Duodenal mucosa (tissue), 2 donors: ENCODE measurements around the gene SPARCL1.

Experiments
- H3K27ac ChIP-seq: one replicate; pipeline ENCODE4 v1.7.0; 2013; ENCODE audit warnings: low read depth, low read length
- H3K27me3 ChIP-seq, 2 donors: one replicate each; pipeline ENCODE4 v1.7.0; 2013; ENCODE audit warnings: low read length in 2 of 2, control low read depth in 1 of 2; ENCODE audit not compliant: insufficient read depth in 2 of 2, control insufficient read depth in 1 of 2
- H3K36me3 ChIP-seq, 2 donors: one replicate each; pipeline ENCODE4 v1.7.0; 2013; ENCODE audit warnings: low read length in 2 of 2, control low read depth in 1 of 2; ENCODE audit not compliant: insufficient read depth in 2 of 2, control insufficient read depth in 1 of 2
- H3K4me1 ChIP-seq, 2 donors: one replicate each; pipeline ENCODE4 v1.7.0; 2013; ENCODE audit warnings: low read length in 2 of 2, control low read depth in 1 of 2; ENCODE audit not compliant: insufficient read depth in 2 of 2, control insufficient read depth in 1 of 2
- H3K4me3 ChIP-seq, 2 donors: one replicate each; pipeline ENCODE4 v1.7.0; 2013; ENCODE audit warnings: low read length in 2 of 2, low read depth in 1 of 2
- H3K9ac ChIP-seq, 2 donors: one replicate each; pipeline ENCODE4 v1.7.0; 2013; ENCODE audit warnings: low read length in 2 of 2, low read depth in 1 of 2
- H3K9me3 ChIP-seq, 2 donors: one replicate each; pipeline ENCODE4 v1.7.0; 2013; ENCODE audit warnings: low read length in 2 of 2, control low read depth in 1 of 2; ENCODE audit not compliant: control insufficient read depth in 1 of 2

Gene SPARCL1

GRCh38 chr4:87525636-87526295 lies 3.4 kb downstream of the SPARCL1 start:
- Histone ChIP-seq H3K4me1 (no peaks in the 10 kb centered on the region), H3K9ac (peak overlapping the region in 1 of 2 donors; percentile 38), H3K9me3 (peaks cover 7 to 8% of the 10 kb centered on the region in 2 donors), H3K36me3 (no peaks in the 10 kb centered on the region), H3K27me3 (no peaks in the 10 kb centered on the region), H3K27ac (peak overlapping the region; percentile 39), H3K4me3 (peak overlapping the region in 1 of 2 donors; percentile 44)

GRCh38 chr4:87524456-87524855 lies 4.7 kb downstream of the SPARCL1 start:
- Histone ChIP-seq H3K27me3 (no peaks in the 10 kb centered on the region), H3K4me1 (no peaks in the 10 kb centered on the region), H3K4me3 (no peak overlapping the region), H3K9me3 (peaks cover 7 to 8% of the 10 kb centered on the region in 2 donors), H3K36me3 (no peaks in the 10 kb centered on the region), H3K27ac (no peak overlapping the region), H3K9ac (no peak overlapping the region)

GRCh38 chr4:87523307-87523706 lies 5.9 kb downstream of the SPARCL1 start:
- Histone ChIP-seq H3K9me3 (peaks cover 7 to 8% of the 10 kb centered on the region in 2 donors), H3K36me3 (no peaks in the 10 kb centered on the region), H3K27me3 (no peaks in the 10 kb centered on the region), H3K4me1 (no peaks in the 10 kb centered on the region), H3K9ac (no peak overlapping the region), H3K4me3 (no peak overlapping the region), H3K27ac (no peak overlapping the region)

- H3K4me1 ChIP-seq: no peaks in the 10 kb centered on the region
- H3K9me3 ChIP-seq: peaks cover 7 to 8% of the 10 kb centered on the region in 2 donors
- H3K9ac ChIP-seq: no peak overlapping the region
- H3K27me3 ChIP-seq: no peaks in the 10 kb centered on the region
- H3K4me3 ChIP-seq: no peak overlapping the region
- H3K27ac ChIP-seq: peak overlapping the region; percentile 58
- no peaks in the 10 kb centered on the region for H3K36me3 ChIP-seq
Measured at GRCh38 chr4:87521757-87522374, 7.3 kb downstream of the SPARCL1 start.

GRCh38 chr4:87521319-87521718 lies 7.9 kb downstream of the SPARCL1 start:
- no peaks in the 10 kb centered on the region for H3K4me1 ChIP-seq
- H3K9ac ChIP-seq: no peak overlapping the region
- no peaks in the 10 kb centered on the region for H3K36me3 ChIP-seq
- H3K27me3 ChIP-seq: no peaks in the 10 kb centered on the region
- H3K4me3 ChIP-seq: no peak overlapping the region
- H3K27ac ChIP-seq: peak overlapping the region; percentile 58
- H3K9me3 ChIP-seq: peaks cover 7 to 8% of the 10 kb centered on the region in 2 donors

GRCh38 chr4:87517621-87518020 lies 11.6 kb downstream of the SPARCL1 start:
- Histone ChIP-seq H3K36me3 (no peaks in the 10 kb centered on the region), H3K9ac (no peak overlapping the region), H3K27ac (no peak overlapping the region), H3K4me1 (no peaks in the 10 kb centered on the region), H3K27me3 (no peaks in the 10 kb centered on the region), H3K9me3 (no peaks in the 10 kb centered on the region), H3K4me3 (no peak overlapping the region)

GRCh38 chr4:87516683-87517082 lies 12.5 kb downstream of the SPARCL1 start:
- Histone ChIP-seq H3K27ac (no peak overlapping the region), H3K4me1 (no peaks in the 10 kb centered on the region)

GRCh38 chr4:87512400-87512799 lies 16.8 kb downstream of the SPARCL1 start:
- Histone ChIP-seq H3K36me3 (no peaks in the 10 kb centered on the region), H3K9ac (no peak overlapping the region)

More at GRCh38 chr4:87516683-87517082, 12.5 kb downstream of the SPARCL1 start:
- Histone ChIP-seq H3K9me3 (no peaks in the 10 kb centered on the region), H3K27me3 (no peaks in the 10 kb centered on the region), H3K36me3 (no peaks in the 10 kb centered on the region), H3K4me3 (no peak overlapping the region), H3K9ac (no peak overlapping the region)

GRCh38 chr4:87511500-87511899 lies 17.7 kb downstream of the SPARCL1 start:
- H3K9me3 ChIP-seq: no peaks in the 10 kb centered on the region
- H3K27ac ChIP-seq: no peak overlapping the region
- H3K36me3 ChIP-seq: no peaks in the 10 kb centered on the region
- H3K4me3 ChIP-seq: no peak overlapping the region
- H3K4me1 ChIP-seq: no peaks in the 10 kb centered on the region
- H3K9ac ChIP-seq: no peak overlapping the region
- no peaks in the 10 kb centered on the region for H3K27me3 ChIP-seq

More at GRCh38 chr4:87512400-87512799, 16.8 kb downstream of the SPARCL1 start:
- Histone ChIP-seq H3K4me3 (no peak overlapping the region), H3K4me1 (no peaks in the 10 kb centered on the region), H3K27ac (no peak overlapping the region), H3K27me3 (no peaks in the 10 kb centered on the region), H3K9me3 (no peaks in the 10 kb centered on the region)

- Histone ChIP-seq H3K36me3 (no peaks in the 10 kb centered on the region), H3K27ac (no peak overlapping the region), H3K4me1 (no peaks in the 10 kb centered on the region), H3K9me3 (no peaks in the 10 kb centered on the region), H3K4me3 (no peak overlapping the region), H3K9ac (no peak overlapping the region), H3K27me3 (no peaks in the 10 kb centered on the region)
Measured at GRCh38 chr4:87510747-87511146, 18.4 kb downstream of the SPARCL1 start.
